HG03196 (cell line): ENCODE results near the gene CASKIN2.
"Not testable (repeated sequence)": the region's sequence is repeated elsewhere in the genome, so short reads cannot be mapped to it uniquely, and the experiment has no call there.

Experiments
- ATAC-seq: cut with Tn5 transposase; IDR thresholded peaks from one replicate; pipeline ENCODE4 v1.9.1; 2021; ENCODE audit not compliant: unreplicated experiment

CASKIN2 gene

GRCh38 chr17:75493476-75494129 lies 21.7 kb downstream of the CASKIN2 start:
- no peak for ATAC-seq

DNA sequence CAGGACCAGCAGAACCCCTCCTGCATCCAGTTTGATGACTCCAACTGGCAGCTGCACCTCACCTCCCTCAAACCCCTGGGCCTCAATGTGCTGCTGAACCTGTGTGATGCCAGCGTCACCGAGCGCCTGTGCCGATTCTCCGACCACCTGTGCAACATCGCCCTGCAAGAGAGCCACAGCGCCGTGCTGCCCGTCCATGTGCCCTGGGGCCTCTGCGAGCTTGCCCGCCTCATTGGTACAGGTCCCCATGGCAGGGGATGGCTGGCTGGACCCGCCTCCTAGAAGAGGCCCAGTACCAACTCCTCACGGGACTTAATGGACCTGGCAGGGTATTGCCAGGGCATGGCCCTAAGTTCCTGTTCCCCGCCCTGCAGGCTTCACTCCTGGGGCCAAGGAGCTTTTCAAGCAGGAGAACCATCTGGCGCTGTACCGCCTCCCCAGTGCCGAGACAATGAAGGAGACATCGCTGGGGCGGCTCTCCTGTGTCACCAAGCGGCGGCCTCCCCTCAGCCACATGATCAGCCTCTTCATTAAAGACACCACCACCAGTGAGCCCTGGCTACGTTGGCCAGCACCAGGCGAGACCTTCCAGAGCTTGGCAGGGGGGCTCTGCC lies 22.7 kb downstream of the CASKIN2 start:
- no peak for ATAC-seq

DNA sequence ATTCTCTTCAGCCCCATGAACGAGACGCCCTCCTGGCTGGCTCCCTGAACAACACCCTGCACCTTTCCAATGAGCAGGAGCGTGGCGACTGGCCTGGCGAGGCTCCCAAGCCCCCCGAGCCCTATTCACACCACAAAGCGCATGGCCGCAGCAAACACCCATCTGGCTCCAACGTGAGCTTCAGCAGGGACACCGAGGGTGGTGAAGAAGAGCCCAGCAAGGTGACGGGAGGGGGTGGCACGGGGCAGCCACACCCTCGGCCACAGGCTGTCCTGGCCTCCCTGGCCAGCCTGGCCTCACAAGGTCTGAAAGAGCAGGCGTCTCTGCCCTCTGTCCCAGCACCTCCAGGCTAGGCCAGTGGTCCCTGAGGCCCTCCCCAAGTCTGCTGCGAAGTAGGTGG lies 23.7 kb downstream of the CASKIN2 start:
- no peak for ATAC-seq

GRCh38 chr17:75490953-75491649 lies 24.2 kb downstream of the CASKIN2 start:
- no peak for ATAC-seq

DNA sequence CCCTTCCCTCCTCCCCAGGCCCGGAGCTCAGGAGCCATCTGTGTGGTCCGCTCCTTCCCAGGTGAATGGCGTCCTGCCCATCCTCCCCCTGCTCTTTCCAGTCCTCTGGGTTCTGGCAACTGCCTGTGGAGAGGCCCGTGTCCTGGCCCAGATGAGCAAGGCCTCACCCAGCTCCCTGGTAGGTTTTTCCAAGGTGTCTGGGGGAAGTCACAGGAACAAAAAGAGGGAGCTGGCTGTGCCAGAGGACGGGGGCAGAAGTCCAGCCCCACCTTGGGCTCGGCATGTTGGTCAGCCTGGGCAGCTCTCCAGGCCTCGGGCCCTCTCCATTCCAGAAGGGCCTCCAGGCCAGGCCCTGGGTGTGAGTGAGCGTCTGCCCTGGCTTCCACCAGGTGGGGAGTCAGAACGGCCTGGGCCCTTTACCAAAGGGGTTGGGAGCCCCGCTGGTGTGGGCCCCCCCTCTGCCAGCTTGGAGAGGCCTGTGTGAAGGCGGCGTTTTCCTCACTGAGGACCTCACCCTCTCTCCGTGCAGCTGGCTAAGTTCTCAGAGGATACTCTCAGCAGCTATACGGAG lies 25.1 kb downstream of the CASKIN2 start:
- ATAC-seq, result no peak

DNA sequence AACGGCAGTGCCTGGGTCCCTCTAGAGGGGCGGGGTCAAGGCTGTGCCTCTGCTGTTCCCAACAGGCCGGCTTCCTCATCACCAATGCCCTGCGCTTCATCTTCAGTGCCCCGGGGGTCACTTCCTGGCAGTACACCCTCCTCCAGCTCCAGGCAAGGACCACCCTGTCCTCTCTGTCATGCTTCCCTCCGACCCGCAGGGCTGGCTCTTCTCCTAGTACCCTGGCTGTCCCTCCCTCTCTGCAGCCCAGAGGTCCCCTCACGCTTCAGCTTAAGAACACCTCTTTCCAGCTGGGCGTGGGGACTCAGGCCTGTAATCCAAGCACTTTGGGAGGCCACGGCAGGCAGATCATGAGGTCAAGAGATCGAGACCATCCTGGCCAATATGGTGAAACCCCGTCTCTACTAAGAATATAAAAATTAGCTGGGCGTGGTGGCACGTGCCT lies 25.8 kb downstream of the CASKIN2 start:
- ATAC-seq, result no peak

- ATAC-seq, result no peak
Measured at GRCh38 chr17:75488693-75489510, 26.4 kb downstream of the CASKIN2 start.

- ATAC-seq, result no peak
Measured at GRCh38 chr17:75487351-75488070, 27.8 kb downstream of the CASKIN2 start.

DNA sequence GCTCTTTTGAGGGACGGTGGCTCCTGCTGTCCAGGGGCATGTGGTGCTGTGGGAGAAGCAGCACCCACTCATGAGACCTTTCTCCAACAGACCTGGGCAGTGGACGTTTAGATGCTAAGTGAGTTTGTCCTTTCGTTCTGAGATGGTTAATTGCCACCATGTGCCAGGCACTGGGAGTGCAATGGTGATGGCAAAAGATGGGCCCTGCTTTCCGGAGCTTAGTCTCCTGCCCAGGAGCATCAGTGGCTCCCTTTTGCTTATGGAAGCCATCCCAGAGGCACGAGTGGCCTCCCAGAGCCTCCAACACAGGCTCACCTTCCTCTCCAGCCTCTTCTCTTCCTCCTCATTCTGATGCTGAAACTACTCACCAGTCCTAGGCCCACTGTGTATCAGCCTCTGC lies 28.4 kb downstream of the CASKIN2 start:
- no peak for ATAC-seq

- no peak for ATAC-seq
Measured at GRCh38 chr17:75486151-75486550, 29.2 kb downstream of the CASKIN2 start.

DNA sequence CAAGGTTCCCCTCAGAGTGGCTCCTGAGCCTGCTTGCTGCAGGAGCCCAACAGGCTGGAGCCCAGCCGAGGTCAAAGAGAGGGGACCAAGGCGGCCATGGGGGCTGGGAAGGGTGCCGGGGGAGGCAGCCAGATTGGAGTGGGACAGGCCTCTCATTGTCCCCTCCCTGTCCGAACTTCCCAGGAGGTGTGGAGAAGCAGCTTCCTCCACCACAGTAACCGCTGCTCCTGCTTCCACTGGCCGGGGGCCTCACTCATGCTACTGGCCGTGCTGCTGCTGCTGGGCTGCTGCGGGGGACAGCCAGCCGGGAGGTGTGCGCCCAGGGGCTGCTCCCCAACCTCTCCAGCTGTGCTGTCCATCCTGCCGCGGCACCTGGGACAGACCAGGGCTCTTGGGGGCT lies 29.6 kb downstream of the CASKIN2 start:
- no peak for ATAC-seq

GRCh38 chr17:75482098-75482942 lies 33.0 kb downstream of the CASKIN2 start:
- ATAC-seq, result no peak

- no peak for ATAC-seq
Measured at GRCh38 chr17:75481194-75482068, 33.9 kb downstream of the CASKIN2 start.

DNA sequence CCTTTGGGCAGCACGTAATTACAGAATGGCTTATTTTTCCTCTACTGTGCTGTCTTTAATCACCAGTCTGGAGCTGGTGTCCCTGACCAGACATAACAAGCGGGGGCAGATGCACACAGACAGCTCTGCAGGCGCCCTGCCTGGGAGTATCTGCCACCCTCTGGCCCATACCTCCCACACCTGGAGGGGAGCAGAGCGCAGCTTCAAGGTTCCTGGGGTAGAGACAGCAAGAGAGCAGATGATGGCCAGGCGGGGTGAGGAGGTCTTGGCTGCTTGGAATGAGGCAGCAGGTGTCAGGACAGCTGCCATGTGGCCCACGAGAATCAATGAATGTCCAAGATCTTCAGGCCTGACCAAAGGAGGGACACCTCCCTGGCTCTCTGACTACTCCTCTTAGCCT lies 35.1 kb downstream of the CASKIN2 start:
- ATAC-seq, result no peak

DNA sequence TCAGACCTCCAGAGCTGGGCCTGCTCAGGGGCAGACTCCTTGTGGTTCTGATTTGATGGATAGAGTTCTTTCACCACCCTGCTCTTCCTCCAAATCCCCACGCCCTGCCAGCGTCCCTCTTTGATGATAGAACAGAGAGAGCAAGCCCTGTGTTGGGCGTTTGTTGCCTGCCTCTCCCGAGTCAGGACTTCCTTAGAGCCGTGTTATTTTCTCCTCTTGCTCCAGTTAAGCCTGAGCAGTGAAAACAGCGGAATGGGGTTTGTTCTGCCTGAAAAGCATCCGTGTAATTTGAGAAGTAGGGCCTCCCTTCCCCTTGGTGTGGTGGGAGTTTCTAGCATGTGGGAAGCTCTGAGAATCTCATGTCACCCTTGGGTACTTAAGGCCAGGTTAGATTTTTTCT lies 36.8 kb downstream of the CASKIN2 start:
- ATAC-seq, result no peak

DNA sequence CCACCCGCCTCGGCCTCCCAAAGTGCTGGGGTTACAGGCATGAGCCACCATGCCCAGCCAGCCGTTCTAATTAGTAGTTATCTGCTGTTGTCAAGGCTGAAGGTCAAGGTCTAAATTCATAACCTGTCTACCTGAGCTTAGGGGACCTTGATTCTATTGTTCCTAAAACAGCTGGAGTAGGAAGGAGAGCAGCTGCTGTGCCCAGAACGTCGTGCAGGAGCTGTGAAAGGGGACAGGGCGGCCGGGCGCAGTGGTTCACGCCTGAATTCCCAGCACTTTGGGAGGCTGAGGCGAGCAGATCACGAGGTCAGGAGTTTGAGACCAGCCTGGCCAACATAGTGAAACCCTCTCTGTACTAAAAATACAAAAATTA lies 37.9 kb downstream of the CASKIN2 start:
- not testable (repeated sequence) for ATAC-seq

DNA sequence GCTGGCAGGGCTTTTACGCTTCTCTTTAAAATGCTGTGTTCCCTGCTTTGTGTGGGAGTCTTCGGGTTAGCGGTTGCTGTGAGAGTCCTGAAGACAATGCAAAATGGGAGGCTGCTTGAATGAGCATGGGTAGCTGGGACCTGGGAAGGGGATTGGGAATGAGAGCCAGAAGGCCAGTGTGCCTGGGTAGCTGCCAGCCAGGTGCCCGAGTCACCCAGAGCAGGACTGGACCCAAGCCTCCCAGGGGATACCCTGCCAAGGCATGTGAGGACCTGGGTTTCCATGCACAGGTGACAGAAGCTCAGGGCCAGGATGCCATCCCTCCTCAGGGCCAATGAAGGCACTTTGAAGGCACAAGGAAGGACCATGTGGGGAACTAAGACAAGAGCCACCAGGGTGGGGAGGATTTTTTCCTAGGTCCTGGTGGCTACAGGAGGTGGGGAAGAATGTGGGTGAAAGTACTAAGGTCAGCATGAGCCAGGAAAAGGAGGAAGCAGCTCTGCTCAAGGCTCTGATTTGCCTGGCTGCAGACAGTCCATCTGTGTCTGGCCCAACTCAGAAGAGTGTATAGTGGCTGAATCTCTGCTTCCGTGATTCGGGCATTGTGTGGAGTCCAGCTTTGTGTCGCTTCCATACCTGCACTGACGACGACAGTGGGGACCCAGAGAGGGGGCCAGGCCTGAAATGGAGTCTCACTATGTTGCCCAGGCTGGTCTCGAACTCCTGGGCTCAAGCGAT lies 38.4 kb downstream of the CASKIN2 start:
- no peak for ATAC-seq

DNA sequence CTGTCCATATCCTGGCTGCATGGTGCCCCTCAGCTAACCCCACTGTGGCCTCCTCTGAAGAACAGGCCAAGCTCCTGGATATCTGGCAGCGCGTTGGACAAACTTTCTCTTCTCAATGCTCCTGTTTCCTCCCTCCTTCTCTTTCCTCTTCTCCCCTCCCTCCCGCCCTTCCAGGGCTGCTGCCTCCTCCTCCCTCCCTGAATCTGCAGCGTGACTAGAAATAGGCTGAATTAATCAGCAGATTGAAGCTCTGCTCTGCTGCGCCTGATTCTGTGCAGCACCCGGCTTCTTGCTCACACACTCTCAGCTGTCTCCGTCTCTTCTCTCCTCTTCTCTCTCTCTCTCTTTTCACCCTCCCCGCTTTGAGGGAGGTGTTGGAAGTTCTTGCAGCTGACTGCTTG lies 39.1 kb downstream of the CASKIN2 start:
- ATAC-seq, result no peak
